ENCODE measurements around the gene ZFYVE21.

The ZFYVE21 gene

GRCh38 chr14:103748534-103748857, 32.9 kb downstream of the ZFYVE21 start:
- DNase-seq (ENCODE audit: low read depth) = no peak
- no peak for TF ChIP-seq CTCF (IDR thresholded peaks at IDR 0.05; ENCODE audit: control insufficient read depth, insufficient read depth, low read depth, low read length, missing control alignments)
- H3K4me3 ChIP-seq (ENCODE audit: control insufficient read depth, low read depth, low read length) = no peak overlapping the region

- no peak for DNase-seq (ENCODE audit: low read depth)
- H3K4me3 ChIP-seq (ENCODE audit: control insufficient read depth, low read depth, low read length) = no peak overlapping the region
- no peak for TF ChIP-seq CTCF (IDR thresholded peaks at IDR 0.05; ENCODE audit: control insufficient read depth, insufficient read depth, low read depth, low read length, missing control alignments)
Observed at GRCh38 chr14:103749452-103749851, 33.8 kb downstream of the ZFYVE21 start.

- no peak for TF ChIP-seq CTCF (IDR thresholded peaks at IDR 0.05; ENCODE audit: control insufficient read depth, insufficient read depth, low read depth, low read length, missing control alignments)
- no peak overlapping the region for H3K4me3 ChIP-seq (ENCODE audit: control insufficient read depth, low read depth, low read length)
- DNase-seq (ENCODE audit: low read depth) = no peak
Observed at GRCh38 chr14:103749860-103750259, 34.2 kb downstream of the ZFYVE21 start.

- TF ChIP-seq CTCF (IDR thresholded peaks at IDR 0.05; ENCODE audit: control insufficient read depth, insufficient read depth, low read depth, low read length, missing control alignments) = no peak
- H3K4me3 ChIP-seq (ENCODE audit: control insufficient read depth, low read depth, low read length) = no peak overlapping the region
- no peak for DNase-seq (ENCODE audit: low read depth)
Observed at GRCh38 chr14:103753774-103754173, 38.2 kb downstream of the ZFYVE21 start.

GRCh38 chr14:103755060-103755459, 39.5 kb downstream of the ZFYVE21 start:
- no peak for TF ChIP-seq CTCF (IDR thresholded peaks at IDR 0.05; ENCODE audit: control insufficient read depth, insufficient read depth, low read depth, low read length, missing control alignments)
- no peak for DNase-seq (ENCODE audit: low read depth)
- no peak overlapping the region for H3K4me3 ChIP-seq (ENCODE audit: control insufficient read depth, low read depth, low read length)

GRCh38 chr14:103758059-103758776, 42.6 kb downstream of the ZFYVE21 start:
- DNase-seq (ENCODE audit: low read depth) = no peak
- no peak for TF ChIP-seq CTCF (IDR thresholded peaks at IDR 0.05; ENCODE audit: control insufficient read depth, insufficient read depth, low read depth, low read length, missing control alignments)

More at GRCh38 chr14:103758059-103758776, 42.6 kb downstream of the ZFYVE21 start:
- H3K4me3 ChIP-seq (ENCODE audit: control insufficient read depth, low read depth, low read length) = no peak overlapping the region
